Measurements from ENCODE around the gene HPSE2. TPM values are rescaled to one million over a fixed set of nuclear protein-coding genes. Genes with fewer than 3 reads are reported as not detected.

HPSE2 gene
- total and polyA plus RNA-seq, 2 of the 8 experiments (the other 6 are each of a cell fraction or from before 2014, with no cell fraction given), result 0.41 to 0.58 TPM

GRCh38 chr10:98533241-98533640 lies 702.4 kb downstream of the HPSE2 start:
- WGBS, 2 experiments (ENCODE audit: extremely low coverage in 1 of 2, insufficient coverage in 1 of 2, insufficient read length in 1 of 2, insufficient replicate concordance in 2 of 2, low coverage in 1 of 2, low lambda C conversion rate in 2 of 2, missing lambda C conversion rate in 1 of 2), result 68% methylated on average over 3 of the region's 3 CpGs; no CpG with 5 or more reads in 1 of the 2 experiments
- Histone ChIP-seq H3K36me3 (ENCODE audit: control insufficient read depth in 2 of 4, insufficient read depth in 4 of 4, low read length in 3 of 4) (no peaks in the 10 kb centered on the region; a peak in 1 of 8 replicates), H3K23me2 (ENCODE audit: low read depth, low read length) (no peaks in the 10 kb centered on the region), H3K56ac (replicated peaks; ENCODE audit: insufficient read length, low read depth, low read length) (no peak overlapping the region), H3K27me3 (replicated peaks in 1 of 4; ENCODE audit: control insufficient read depth in 3 of 4, extremely low read depth in 1 of 4, insufficient read depth in 3 of 4, low read length in 3 of 4) (no peaks in the 10 kb centered on the region), H3K79me1 (ENCODE audit: low read depth, low read length) (no peaks in the 10 kb centered on the region), H3K79me2 (ENCODE audit: control insufficient read depth in 1 of 2, insufficient read depth in 2 of 2, low read length in 2 of 2) (no peaks in the 10 kb centered on the region), H4K8ac (ENCODE audit: extremely low read depth, insufficient read depth, low read length) (no peak overlapping the region), H3K4me3 (ENCODE audit: extremely low read depth in 1 of 4, insufficient read depth in 2 of 4, low read depth in 3 of 4, low read length in 4 of 4) (no peak overlapping the region), H3K23ac (ENCODE audit: insufficient read length) (no peak overlapping the region), H4K91ac (replicated peaks; ENCODE audit: insufficient read length, low read length) (no peak overlapping the region), H2AFZ (ENCODE audit: low read length) (no peak overlapping the region), H3K27ac (ENCODE audit: low read depth, low read length) (no peak overlapping the region), H3K18ac (ENCODE audit: extremely low read depth, low read length) (no peak overlapping the region), H2BK5ac (ENCODE audit: low read depth, low read length) (no peak overlapping the region), H3K14ac (ENCODE audit: insufficient read length) (no peak overlapping the region), H2AK5ac (ENCODE audit: low read depth, low read length) (no peak overlapping the region), H3K4me2 (ENCODE audit: insufficient read depth in 1 of 2, low read depth in 2 of 2, low read length in 2 of 2) (no peak overlapping the region), H3K4me1 (replicated peaks in 1 of 4; ENCODE audit: control insufficient read depth in 3 of 4, insufficient read depth in 4 of 4, low read length in 3 of 4) (no peaks in the 10 kb centered on the region), H2BK12ac (ENCODE audit: low read depth, low read length) (no peak overlapping the region), H2BK15ac (ENCODE audit: low read length) (no peak overlapping the region), H4K5ac (ENCODE audit: insufficient read length, low read depth, low read length) (no peak overlapping the region), H3K9ac (replicated peaks in 1 of 4; ENCODE audit: extremely low read depth in 1 of 4, low read depth in 3 of 4, low read length in 3 of 4) (no peak overlapping the region), H2BK20ac (ENCODE audit: low read length) (no peak overlapping the region), H4K20me1 (replicated peaks in 1 of 2; ENCODE audit: control insufficient read depth in 1 of 2, insufficient read depth in 2 of 2, low read length in 2 of 2) (no peaks in the 10 kb centered on the region), H3K4ac (replicated peaks; ENCODE audit: insufficient read length, low read depth, low read length) (no peak overlapping the region), H2BK120ac (replicated peaks; ENCODE audit: low read depth, low read length) (no peak overlapping the region), H3K9me3 (ENCODE audit: insufficient read depth in 2 of 2, low read depth in 1 of 2, low read length in 1 of 2) (no peaks in the 10 kb centered on the region)
- CTCF ChIA-PET (ENCODE audit: partially characterized antibody), result interaction anchor here (1.4 kb wide), 1 partner anchor 37 kb away, joined by 3 read pairs; no protein-coding TSS in a partner anchor
- POLR2A ChIA-PET (ENCODE audit: partially characterized antibody), result no interaction called here
- DNase-seq (ENCODE audit: low read depth in 1 of 2, low spot score in 2 of 2), result no peak
- TF ChIP-seq E2F6 (IDR thresholded peaks at IDR 0.05) (no peak), GABPA (IDR thresholded peaks at IDR 0.05; ENCODE audit: borderline replicate concordance, insufficient read depth, low read length) (no peak), CTBP2 (IDR thresholded peaks at IDR 0.05; ENCODE audit: borderline replicate concordance, insufficient read depth, insufficient read length, low read length) (no peak), SIX5 (IDR thresholded peaks at IDR 0.05; ENCODE audit: low read depth, low read length) (no peak), SIN3A (conservative IDR thresholded peaks at IDR 0.05 in 1 of 2, IDR thresholded peaks at IDR 0.05 in 1 of 2; ENCODE audit: low read depth in 1 of 2, low read length in 2 of 2) (no peak)
- FAIRE-seq, result no peak

Data from H1 (cell line).